ENCODE measurements around the gene TNXB.

Gene TNXB

DNA sequence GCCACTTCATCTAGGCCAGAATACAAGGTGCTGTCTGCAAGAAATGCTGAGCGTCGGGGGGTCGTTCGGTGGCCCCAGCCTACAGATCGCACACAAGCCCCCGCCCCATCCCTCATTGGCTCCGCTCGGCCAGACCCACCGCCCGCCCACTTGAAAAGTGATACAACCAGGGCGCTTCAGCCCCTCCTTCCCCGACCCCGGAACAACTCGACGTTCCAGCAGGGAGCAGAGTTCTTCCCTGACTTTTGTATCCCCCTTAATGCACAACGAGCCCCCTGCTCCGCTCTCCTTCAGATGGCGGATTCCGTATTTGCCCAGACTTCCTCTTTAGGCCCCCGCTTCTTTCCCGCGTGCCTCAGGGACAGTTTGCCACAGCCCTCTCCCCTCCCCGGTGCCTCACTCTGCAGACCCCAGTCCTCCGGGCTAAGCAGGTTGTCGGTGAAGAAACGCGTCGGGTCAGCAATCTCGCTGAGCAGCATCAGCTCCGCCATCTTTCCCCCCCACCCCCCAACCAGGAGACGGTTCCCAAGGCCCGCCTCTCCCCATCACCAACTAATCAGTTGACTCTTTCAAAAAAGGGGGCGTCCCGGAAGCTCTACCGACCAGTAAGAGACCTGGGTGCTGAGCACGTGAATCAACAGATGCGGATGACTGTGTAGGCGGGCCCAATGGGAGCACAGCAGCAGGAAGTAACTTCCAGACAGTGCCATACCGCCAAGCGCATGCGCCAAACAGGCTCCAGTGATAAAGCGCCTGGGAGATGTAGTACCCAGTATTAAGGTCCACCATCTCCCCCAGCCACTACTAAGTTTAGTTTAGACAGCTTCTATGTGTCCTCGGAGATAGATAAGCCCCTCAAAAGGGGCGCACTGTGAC, 18.8 kb upstream of the TNXB start, which contains the start of gene ATF6B:
ATF6B (minus strand) TSS at position 530 of the 876 bp plus-strand sequence; CDS start at position 491, 39 bp downstream.
- no peak for TF ChIP-seq CTCF (IDR thresholded peaks at IDR 0.05; ENCODE audit: control insufficient read depth, insufficient read depth, low read depth, low read length, missing control alignments)
- peak; percentile 99 for DNase-seq (ENCODE audit: low read depth)
- peak within 1 kb of the TSS; percentile 93 for H3K4me3 ChIP-seq (ENCODE audit: control insufficient read depth, low read depth, low read length)

- peak overlapping the region; percentile 93 for H3K4me3 ChIP-seq (ENCODE audit: control insufficient read depth, low read depth, low read length)
- TF ChIP-seq CTCF (IDR thresholded peaks at IDR 0.05; ENCODE audit: control insufficient read depth, insufficient read depth, low read depth, low read length, missing control alignments) = no peak
- no peak for DNase-seq (ENCODE audit: low read depth)
Measured at GRCh38 chr6:32127409-32127716, 18.2 kb upstream of the TNXB start.

DNA sequence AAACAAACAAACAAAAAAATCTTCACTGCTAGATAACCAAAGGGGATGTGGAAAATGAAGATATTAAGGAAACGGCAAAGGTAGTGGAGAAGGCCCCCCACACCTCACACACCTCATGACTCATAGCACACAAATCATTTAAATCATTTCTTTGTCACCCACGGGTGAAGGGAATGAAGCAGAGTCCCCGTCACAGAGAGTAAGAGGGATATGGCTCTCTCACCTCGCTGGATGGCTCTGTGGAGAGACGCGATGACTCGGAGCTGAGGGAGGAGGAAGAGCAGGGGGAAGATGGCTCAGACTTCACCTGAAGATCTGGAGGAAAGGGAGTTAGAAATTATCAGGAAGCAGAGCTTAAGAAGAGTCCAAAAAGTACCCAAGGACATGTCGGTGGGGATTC, 17.7 kb upstream of the TNXB start:
- no peak for DNase-seq (ENCODE audit: low read depth)
- H3K4me3 ChIP-seq (ENCODE audit: control insufficient read depth, low read depth, low read length) = peak overlapping the region; percentile 93
- no peak for TF ChIP-seq CTCF (IDR thresholded peaks at IDR 0.05; ENCODE audit: control insufficient read depth, insufficient read depth, low read depth, low read length, missing control alignments)

GRCh38 chr6:32123681-32124080, 14.5 kb upstream of the TNXB start:
- no peak for DNase-seq (ENCODE audit: low read depth)
- H3K4me3 ChIP-seq (ENCODE audit: control insufficient read depth, low read depth, low read length) = no peak overlapping the region
- no peak for TF ChIP-seq CTCF (IDR thresholded peaks at IDR 0.05; ENCODE audit: control insufficient read depth, insufficient read depth, low read depth, low read length, missing control alignments)

DNA sequence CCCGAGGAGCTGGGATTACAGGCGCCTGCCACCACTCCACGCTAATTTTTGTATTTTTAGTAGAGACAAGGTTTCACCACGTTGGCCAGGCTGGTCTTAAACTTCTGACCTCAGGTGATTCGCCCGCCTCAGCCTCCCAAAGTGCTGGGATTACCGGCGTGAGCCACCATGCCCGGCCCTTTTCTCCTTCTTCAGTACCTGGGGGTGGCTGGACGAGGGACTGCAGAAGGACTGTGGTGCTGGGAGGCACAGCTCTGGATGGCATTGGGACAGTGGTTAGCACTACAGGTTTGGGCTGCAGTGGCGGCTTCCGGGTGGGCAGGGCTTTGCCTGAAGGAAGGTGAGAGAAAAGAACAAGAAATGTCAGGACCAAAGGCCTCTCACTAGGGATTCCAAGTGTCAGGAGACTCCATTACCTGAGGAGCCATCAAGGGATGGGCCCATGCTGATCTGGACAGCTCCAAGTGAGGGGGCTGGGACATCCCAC, 11.5 kb upstream of the TNXB start:
- no peak for TF ChIP-seq CTCF (IDR thresholded peaks at IDR 0.05; ENCODE audit: control insufficient read depth, insufficient read depth, low read depth, low read length, missing control alignments)
- DNase-seq (ENCODE audit: low read depth) = no peak
- no peak overlapping the region for H3K4me3 ChIP-seq (ENCODE audit: control insufficient read depth, low read depth, low read length)

GRCh38 chr6:32118782-32119628, 9.9 kb upstream of the TNXB start:
- peak; percentile 45 for DNase-seq (ENCODE audit: low read depth)
- H3K4me3 ChIP-seq (ENCODE audit: control insufficient read depth, low read depth, low read length) = no peak overlapping the region
- TF ChIP-seq CTCF (IDR thresholded peaks at IDR 0.05; ENCODE audit: control insufficient read depth, insufficient read depth, low read depth, low read length, missing control alignments) = peak; percentile 98
